Erythroblast (primary cell): ENCODE measurements around the gene CCDC33.

Experiments
- GATA1 ChIP-seq: IDR thresholded peaks from 2 replicates; pipeline ENCODE4 v1.6.1; 2011; ENCODE audit warnings: low read depth, mild to moderate bottlenecking, control low read depth, low read length, moderate library complexity
- POLR2A ChIP-seq: IDR thresholded peaks from 2 replicates; pipeline ENCODE4 v1.6.1; 2011; ENCODE audit warnings: mild to moderate bottlenecking, low read length

GRCh38 chr15:74261685-74262084 lies 25.6 kb downstream of the CCDC33 start:
- TF ChIP-seq POLR2A, result no peak
- TF ChIP-seq GATA1, result no peak
